GM19455 (cell line): ENCODE measurements around the gene GIMAP7.
"Not testable (repeated sequence)": the region's sequence is repeated elsewhere in the genome, so short reads cannot be mapped to it uniquely, and the experiment has no call there.

Experiments used
- ATAC-seq: cut with Tn5 transposase; IDR thresholded peaks from one replicate; pipeline ENCODE4 v1.9.1; 2021; ENCODE audit not compliant: unreplicated experiment

GIMAP7 gene

GRCh38 chr7:150514748-150515222, at the start of gene GIMAP7:
Gene GIMAP7, plus strand, starts transcription at chr7:150514872. Its CDS starts 5,103 bp downstream, at chr7:150519975.
- peak; percentile 74 for ATAC-seq

GRCh38 chr7:150464962-150465361, 49.7 kb upstream of the GIMAP7 start:
- ATAC-seq = no peak

- ATAC-seq = no peak
Observed at GRCh38 chr7:150465414-150465813, 49.3 kb upstream of the GIMAP7 start.

GRCh38 chr7:150466477-150466876, 48.2 kb upstream of the GIMAP7 start:
- ATAC-seq = no peak

- ATAC-seq = no peak
Observed at GRCh38 chr7:150468241-150468640, 46.4 kb upstream of the GIMAP7 start.

- ATAC-seq = no peak
Observed at GRCh38 chr7:150471886-150472285, 42.8 kb upstream of the GIMAP7 start.

GRCh38 chr7:150473902-150474301, 40.8 kb upstream of the GIMAP7 start:
- ATAC-seq = no peak

GRCh38 chr7:150476285-150476684, 38.4 kb upstream of the GIMAP7 start:
- ATAC-seq = no peak

GRCh38 chr7:150476819-150477631, 37.6 kb upstream of the GIMAP7 start:
- ATAC-seq = no peak

- no peak for ATAC-seq
Observed at GRCh38 chr7:150479023-150479716, 35.5 kb upstream of the GIMAP7 start.

GRCh38 chr7:150481186-150481920, 33.3 kb upstream of the GIMAP7 start:
- ATAC-seq = no peak

GRCh38 chr7:150481922-150482321, 32.8 kb upstream of the GIMAP7 start:
- no peak for ATAC-seq

- not testable (repeated sequence) for ATAC-seq
Observed at GRCh38 chr7:150483514-150483913, 31.2 kb upstream of the GIMAP7 start.

- not testable (repeated sequence) for ATAC-seq
Observed at GRCh38 chr7:150484071-150484470, 30.6 kb upstream of the GIMAP7 start.

GRCh38 chr7:150487625-150488024, 27.0 kb upstream of the GIMAP7 start:
- no peak for ATAC-seq

- no peak for ATAC-seq
Observed at GRCh38 chr7:150489782-150490181, 24.9 kb upstream of the GIMAP7 start.

GRCh38 chr7:150493442-150493841, 21.2 kb upstream of the GIMAP7 start:
- ATAC-seq = not testable (repeated sequence)

- no peak for ATAC-seq
Observed at GRCh38 chr7:150502519-150502918, 12.2 kb upstream of the GIMAP7 start.

- ATAC-seq = no peak
Observed at GRCh38 chr7:150503155-150503554, 11.5 kb upstream of the GIMAP7 start.

GRCh38 chr7:150503581-150503980, 11.1 kb upstream of the GIMAP7 start:
- ATAC-seq = no peak

GRCh38 chr7:150507947-150508602, 6.6 kb upstream of the GIMAP7 start:
- ATAC-seq = no peak
